ENCODE results near the gene LPAR2.
"Not testable (repeated sequence)": the region's sequence is repeated elsewhere in the genome, so short reads cannot be mapped to it uniquely, and the experiment has no call there.

The LPAR2 gene

DNA sequence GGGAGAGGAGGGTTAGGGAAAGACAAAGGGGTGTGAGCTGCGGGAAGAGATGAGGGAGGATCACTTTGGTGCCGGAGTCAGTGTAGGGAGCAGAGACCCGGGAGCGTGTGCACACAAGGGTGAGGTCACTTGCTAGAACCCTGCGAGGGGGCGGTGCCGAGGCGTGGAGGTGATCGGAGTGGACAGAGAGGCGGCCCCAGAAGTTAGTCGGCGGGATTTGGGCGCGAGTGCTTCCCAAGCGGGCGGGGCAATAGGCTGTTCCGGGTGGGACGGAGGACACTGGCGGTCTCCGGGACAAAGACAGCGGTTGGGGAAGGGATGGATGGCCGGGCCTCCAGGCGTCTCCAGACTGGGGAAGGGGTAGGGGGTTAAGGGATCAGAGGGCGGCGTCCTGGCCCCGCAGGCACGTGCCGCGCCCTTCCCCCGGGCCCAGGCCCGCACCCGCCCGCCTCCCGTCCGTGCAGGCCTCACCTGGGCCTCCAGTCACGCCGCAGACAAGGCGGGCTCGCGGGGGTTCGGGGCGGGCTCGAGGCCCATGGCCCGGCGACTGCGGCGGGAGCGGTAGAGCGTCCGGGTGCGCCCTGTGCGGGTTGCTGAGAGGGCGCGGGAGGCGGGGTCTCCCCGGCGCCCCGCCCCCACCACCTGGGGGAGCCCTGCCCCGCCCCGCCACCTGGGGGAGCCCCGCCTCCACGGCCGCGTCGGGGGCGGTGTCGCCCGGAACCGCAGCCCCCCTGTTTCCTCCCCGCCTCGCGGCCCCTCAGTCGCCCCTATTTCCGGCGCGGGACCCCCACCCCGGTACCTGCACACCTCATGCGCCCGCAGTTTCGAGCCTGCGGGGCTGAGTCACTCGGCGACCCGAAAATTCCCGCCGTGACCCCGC, at the start of gene LPAR2:
Gene LPAR2 (minus strand): TSS at position 600 of the 880 bp plus-strand sequence. CDS start 945 bp downstream, outside the sequence.
- peak in 1 of 2 experiments; percentile 64 for DNase-seq

- DNase-seq, result no peak
These were observed 49.6 kb upstream of the LPAR2 start for GRCh38 chr19:19677579-19677978.

DNA sequence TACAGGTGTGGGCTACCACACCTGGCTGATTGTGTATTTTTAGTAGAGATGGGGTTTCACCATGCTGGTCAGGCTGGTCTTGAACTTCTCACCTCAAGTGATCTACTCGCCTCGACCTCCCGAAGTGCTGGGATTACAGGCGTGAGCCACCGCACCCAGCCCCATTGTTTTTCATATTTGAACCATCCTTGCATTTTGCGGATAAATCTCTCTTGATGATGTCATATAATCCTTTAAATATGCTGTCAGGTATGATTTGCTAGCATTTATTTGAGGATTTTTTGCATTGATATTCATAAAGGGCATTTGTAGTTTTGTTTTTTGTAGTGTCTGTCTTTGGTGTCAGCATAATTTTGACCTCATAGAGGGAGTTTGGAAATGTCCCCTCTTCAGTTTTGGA, 46.3 kb upstream of the LPAR2 start:
- no peak for DNase-seq

GRCh38 chr19:19672816-19673215, 44.8 kb upstream of the LPAR2 start:
- DNase-seq, result no peak

DNA sequence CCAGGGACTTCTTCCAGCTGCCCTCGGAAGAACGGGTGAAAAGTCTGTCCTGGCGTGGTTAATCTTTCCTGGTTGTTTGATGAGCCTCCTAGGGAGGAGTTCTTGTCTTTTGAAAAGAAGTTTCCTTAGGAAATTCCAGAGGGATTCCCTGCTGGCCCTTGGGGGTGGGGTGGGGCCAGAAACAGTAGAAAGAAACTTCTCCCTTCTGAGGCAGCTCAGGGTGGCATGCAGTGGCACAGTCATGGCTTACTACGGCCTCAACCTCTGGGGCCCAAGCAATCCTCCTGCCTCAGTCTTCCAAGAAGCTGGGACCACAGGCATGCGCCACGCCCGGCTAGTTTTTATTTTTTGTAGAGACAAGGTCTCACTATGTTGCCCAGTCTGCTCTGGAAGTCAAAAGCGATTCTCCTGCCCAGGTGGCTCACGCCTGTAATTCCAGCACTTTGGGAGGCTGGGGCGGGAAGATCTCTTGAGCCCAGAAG, 42.1 kb upstream of the LPAR2 start:
- no peak for DNase-seq

GRCh38 chr19:19668230-19669012, 40.4 kb upstream of the LPAR2 start, which contains the start of gene ZNF101:
ZNF101 (plus strand) TSS chr19:19668839; CDS start chr19:19668964, 125 bp downstream.
- peak; percentile 58 to 93 for DNase-seq

- not testable (repeated sequence) for DNase-seq
These were observed 37.5 kb upstream of the LPAR2 start for GRCh38 chr19:19665420-19665948.

DNA sequence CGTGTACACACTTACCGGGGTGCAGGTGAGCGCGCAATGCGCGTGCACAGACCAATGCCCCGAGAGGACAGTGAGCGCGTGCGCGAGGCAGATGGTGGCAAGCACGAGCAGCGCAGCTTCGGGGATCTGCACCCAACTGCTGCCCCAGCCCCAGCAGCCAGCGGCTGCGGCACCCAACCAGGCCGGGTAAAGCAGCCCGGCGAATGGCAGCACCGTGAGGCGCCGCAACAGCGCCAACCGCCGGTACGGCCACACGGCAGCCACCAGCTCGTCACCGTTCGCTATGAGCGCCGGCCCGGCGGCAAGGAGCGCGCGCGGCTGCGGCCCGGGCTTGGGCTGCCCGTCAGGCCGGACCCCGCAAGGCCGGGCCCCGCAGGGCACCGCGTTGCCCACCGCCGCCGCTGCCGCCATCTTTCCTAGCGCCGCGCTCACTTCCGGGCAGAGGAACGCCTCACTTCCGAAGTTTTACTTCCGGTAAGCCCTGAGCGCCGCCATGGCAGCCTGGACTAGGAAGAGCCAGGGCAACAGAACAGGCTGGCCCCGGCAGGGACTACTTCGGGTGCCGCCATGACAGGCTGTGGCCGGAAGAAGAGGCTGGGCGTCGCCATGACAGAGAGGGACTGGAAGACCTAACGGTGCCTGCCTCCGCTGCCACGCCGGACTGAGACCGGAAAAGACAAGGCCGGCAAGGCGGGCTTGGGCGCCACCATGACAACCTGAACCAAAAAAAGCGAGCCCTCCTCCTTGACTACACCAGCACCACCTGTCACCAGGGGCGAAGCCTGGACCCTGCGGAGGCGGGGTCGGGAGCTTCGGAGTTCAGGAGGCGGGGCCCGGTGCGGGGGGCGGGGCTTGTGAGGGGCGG, 35.5 kb upstream of the LPAR2 start, which contains the start of gene ATP13A1:
Gene ATP13A1 (minus strand): TSS at position 421 of the 865 bp plus-strand sequence. CDS start 10 bp downstream, at position 411.
- DNase-seq, result peak; percentile 94 to 96

- no peak for DNase-seq
These were observed 34.8 kb upstream of the LPAR2 start for GRCh38 chr19:19662871-19663255.

DNA sequence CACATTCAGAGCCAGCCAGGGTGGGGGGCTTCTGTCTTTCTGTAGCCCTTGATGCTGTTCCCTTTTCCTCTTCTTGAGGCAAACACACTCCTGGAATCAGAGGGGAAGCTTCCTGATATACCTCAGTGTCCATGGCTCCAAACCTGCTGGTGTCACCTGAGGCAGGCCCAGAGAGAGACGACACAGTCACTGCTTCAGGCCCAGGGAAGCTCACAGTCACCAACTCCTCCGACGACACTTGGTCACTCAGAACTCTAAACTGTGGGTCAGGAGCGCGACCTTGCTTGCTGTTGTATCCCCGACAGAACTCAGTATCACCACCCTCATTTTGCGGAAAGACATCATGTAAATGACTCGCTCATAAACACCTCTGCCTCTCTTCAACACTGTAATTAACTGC, 34.3 kb upstream of the LPAR2 start:
- DNase-seq, result no peak

- no peak for DNase-seq
These were observed 33.7 kb upstream of the LPAR2 start for GRCh38 chr19:19661675-19662251.

DNA sequence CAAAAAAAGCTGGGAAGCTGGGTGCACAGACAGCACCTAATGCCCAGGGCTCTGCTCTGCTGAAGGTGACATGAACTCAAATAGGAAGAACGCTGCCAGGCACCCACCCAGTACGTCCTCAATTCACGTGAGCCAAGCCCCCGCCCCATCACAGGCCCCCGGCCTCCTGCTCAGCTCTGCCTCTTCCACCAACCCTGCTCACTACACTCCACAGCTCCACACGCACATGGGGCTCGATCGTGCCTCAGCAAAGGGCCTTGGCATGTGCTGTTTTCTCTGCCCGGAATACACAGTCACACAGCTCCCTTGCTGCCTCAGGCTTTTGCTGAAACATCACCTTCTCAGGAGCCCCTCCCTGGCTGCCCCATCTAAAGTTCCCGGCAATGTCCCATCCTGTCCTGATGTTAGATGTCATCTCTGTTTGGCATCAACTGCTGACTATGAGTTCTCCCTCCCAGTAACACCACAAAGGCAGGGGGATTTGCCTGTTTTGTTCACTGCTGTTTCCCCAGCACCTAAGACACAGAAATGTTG, 33.2 kb upstream of the LPAR2 start:
- DNase-seq, result no peak

GRCh38 chr19:19659646-19660245, 31.7 kb upstream of the LPAR2 start:
- no peak for DNase-seq

GRCh38 chr19:19657397-19657783, 29.4 kb upstream of the LPAR2 start:
- DNase-seq, result no peak

DNA sequence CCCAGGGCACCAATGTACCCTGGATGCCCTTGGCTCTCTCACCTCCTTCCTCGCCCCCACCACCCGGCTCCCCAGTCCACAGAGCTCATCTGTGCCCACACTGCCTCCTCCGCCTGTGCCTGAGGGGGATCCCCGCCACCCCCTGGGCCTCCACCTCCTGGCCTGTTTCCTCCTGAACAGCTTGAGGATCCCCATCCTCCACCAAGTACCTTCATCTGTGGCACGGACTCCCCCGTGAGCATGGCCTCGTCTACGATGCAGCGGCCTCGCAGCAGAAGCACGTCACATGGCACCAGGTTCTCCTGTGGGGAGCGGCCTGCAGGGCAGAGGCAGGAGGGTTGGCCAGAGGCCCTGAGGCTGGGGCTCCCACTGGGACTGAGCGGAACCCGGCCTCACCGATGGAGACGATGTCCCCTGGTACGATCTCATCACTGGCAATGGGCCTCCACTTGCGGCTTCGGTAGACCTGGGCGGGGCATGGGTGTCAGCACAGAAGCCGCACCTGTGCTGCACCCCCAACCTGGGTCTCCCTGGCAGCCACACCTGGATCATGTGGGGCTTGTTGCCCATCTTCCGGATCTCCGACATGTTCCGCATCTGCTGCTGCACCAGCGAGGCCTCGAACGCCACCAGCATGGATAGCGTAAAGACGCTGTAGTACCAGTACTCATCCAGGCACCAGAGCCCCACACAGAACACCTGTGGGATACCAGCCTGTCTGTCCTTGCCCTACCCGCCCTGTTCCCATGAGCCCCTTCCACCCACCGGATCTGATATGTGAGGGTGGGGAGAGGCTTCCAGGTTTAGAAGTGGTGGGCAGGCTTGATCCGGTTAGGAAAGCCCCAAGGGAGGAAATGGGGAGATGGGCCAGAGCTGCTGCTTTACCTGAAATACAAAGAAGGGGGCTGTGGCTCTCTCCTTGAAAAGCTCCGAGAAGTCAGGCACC, 28.7 kb upstream of the LPAR2 start:
- no peak for DNase-seq

GRCh38 chr19:19655641-19656343, 27.8 kb upstream of the LPAR2 start:
- DNase-seq, result no peak

DNA sequence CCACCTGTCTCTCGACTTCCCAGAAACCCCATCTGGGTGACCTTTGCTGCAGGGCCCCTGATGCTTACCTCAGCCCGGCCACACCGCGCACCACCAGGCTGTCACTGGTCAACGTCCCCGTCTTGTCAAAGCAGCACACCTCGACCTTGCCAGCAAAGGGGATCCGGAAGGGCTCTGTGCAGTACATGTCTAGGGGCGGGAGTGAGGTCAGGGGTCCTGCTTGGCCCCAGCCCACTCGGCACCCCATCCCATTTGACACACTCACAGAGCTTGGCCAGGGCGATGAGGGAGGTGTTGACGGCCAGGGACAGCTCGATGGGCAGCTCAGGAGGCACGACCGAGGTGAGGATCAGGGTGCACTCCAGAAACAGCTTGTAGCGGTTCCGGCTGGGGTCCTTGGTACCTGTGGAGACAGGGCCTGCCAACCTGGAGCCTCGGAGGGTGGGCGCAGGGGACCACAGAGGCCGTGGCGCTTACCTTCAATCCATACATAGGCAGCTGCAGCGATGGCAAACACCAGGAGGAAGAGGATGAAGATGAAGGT, 27.1 kb upstream of the LPAR2 start:
- no peak for DNase-seq

GRCh38 chr19:19654441-19654840, 26.4 kb upstream of the LPAR2 start:
- DNase-seq, result no peak

DNA sequence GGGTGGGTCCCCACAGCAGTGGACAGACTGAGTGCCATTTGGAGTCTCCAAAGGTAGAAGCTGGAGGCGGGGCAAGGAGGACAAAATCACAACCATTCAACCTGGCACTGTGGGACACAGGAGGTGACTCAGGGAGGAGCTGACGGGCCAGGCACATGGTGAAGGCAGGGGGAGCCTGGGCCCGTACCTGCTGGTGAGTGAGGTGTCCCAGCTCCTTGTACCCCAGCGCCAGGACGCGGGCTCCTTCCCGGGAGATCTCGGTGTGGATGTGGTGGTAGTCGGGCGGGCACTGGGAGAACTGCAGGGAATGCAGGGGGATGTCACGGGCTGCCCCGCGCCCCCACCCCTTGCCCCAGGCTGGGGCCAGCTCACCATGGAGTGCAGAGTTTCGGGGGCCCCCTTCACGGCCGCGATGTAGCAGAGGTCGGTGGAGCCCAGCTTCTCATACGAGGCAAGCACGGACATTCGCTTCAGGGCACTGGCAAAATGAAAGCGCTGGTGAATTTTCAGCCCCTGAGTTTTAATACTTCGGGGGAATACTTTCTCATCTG, 25.7 kb upstream of the LPAR2 start:
- no peak for DNase-seq
